Heart left ventricle (tissue), 16 donors: ENCODE data around the gene SNRNP48. TPM values are rescaled to one million over a fixed set of nuclear protein-coding genes. Genes with fewer than 3 reads are reported as not detected.

ENCODE experiments used
- ATAC-seq, 4 donors: fragments of 200-7000 bp; cut with Tn5 transposase; one replicate each; pipeline ENCODE4 v1.9.1; 2020 to 2022; ENCODE audit warnings: moderate library complexity in 4 of 4, mild to moderate bottlenecking in 3 of 4, moderate number of reproducible peaks in 1 of 4
- DNase-seq, 5 donors: peaks; one replicate each; pipeline ENCODE4 v3.0.0-alpha.2; 2020
- H3K27ac ChIP-seq, 12 donors: fragments of 200-600 bp; sonication (generic) in 4 of 12; one replicate each; pipeline versions ENCODE4 v1.5.0 to v1.8.0; 2016 to 2022; ENCODE audit warnings: mild to moderate bottlenecking in 2 of 12
- H3K27me3 ChIP-seq, 9 donors: fragments of 200-600 bp; sonication (generic) in 2 of 9; one replicate each; pipeline versions ENCODE4 v1.5.1 to v1.8.0; 2016 to 2022; ENCODE audit warnings: mild to moderate bottlenecking in 3 of 9
- H3K36me3 ChIP-seq, 9 donors: fragments of 200-600 bp; sonication (generic) in 2 of 9; one replicate each; pipeline versions ENCODE4 v1.5.0 to v1.8.0; 2018 to 2022; ENCODE audit warnings: mild to moderate bottlenecking in 2 of 9
- H3K4me1 ChIP-seq, 12 donors: fragments of 200-600 bp; sonication (generic) in 4 of 12; one replicate each; pipeline versions ENCODE4 v1.5.0 to v1.8.0; 2016 to 2022; ENCODE audit warnings: mild to moderate bottlenecking in 3 of 12
- H3K4me3 ChIP-seq, 12 donors: fragments of 200-600 bp; sonication (generic) in 4 of 12; one replicate each; pipeline versions ENCODE4 v1.5.0 to v1.8.0; 2017 to 2022; ENCODE audit warnings: mild to moderate bottlenecking in 9 of 12, moderate library complexity in 4 of 12
- H3K9me3 ChIP-seq, 12 donors: fragments of 200-600 bp; sonication (generic) in 4 of 12; one replicate each; pipeline versions ENCODE4 v1.5.0 to v1.8.0; 2016 to 2022; ENCODE audit warnings: mild to moderate bottlenecking in 1 of 12
- POLR2A ChIP-seq, 2 donors: fragments of 450-650 bp; IDR thresholded peaks; one replicate each; pipeline ENCODE4 v1.6.1; 2017; ENCODE audit warnings: antibody characterized with exemption in 2 of 2, mild to moderate bottlenecking in 2 of 2, moderate library complexity in 2 of 2
- WGBS, 4 donors: extraction: QIAGEN DNeasy Blood & Tissue Kit in 2 of 4; methylation state at CpG; one replicate each; pipeline versions ENCODE4 v1.1.5 to v1.1.7; 2013 to 2018; 5-methylcytosine and 5-hydroxymethylcytosine counted together
- intact Hi-C, 10 donors: fragments of 100-400 bp; cut with DNase I; formaldehyde crosslinking; loops; one replicate each; pipeline versions ENCODE4 v1.11.1 to v1.14.2; 2022
- polyA plus RNA-seq, 2 donors: library from polyadenylated mRNA; stranded (reverse); fragments of 200-250 nt; gene quantifications; one replicate each; pipeline ENCODE4 v1.2.3, GENCODE V29; 2013
- total RNA-seq, 9 donors: library from RNA; depleted of rRNA in 2 of 9; stranded (reverse); fragments of >200 nt in 2 of 9; fragmentation: NEBNext Ultra II Directional in 3 of 9; extraction: Animal tissue kit (Norgen Biotek cat#: 25700) in 3 of 9; gene quantifications; one replicate each; pipeline versions ENCODE4 v1.1.0 to v1.2.4, GENCODE V29; 2016 to 2023
- TF ChIP-seq, protein P1 (sequence below), 12 donors: fragments of 200-600 bp; sonication (generic) in 4 of 12; IDR thresholded peaks; one replicate each; pipeline versions ENCODE4 v1.5.0 to v1.8.0; 2018 to 2022; ENCODE audit warnings: antibody characterized with exemption in 12 of 12, mild to moderate bottlenecking in 5 of 12
- donor health status: ischemic (EF 13 %, LVEDD 7.1; RV severe dilation, severe dysfunction).
- donor health status: healthy with polysubstance abuse.
- donor health status: DM: no; HTN: yes; CAD: no.
- donor health status: DM: no; HTN: no; CAD: no.
- donor health status: ischemic (EF 25% LVEDD 6.9; RV normal size, moderate dysfunction).
- donor health status: ischemic (EF 25% LVEDD 5.7; RV mildly dilated, moderate dysfunction).
- donor health status: healthy.
- donor health status: DM: yes; HTN: yes; CAD: no.
- donor health status: ischemic (EF 35%, LVEDD 5.7; RV mildly dilated, moderate dysfunction).
- donor health status: nonischemic (EF 11% LVEDD 7.7; RV severe dilation, severe dysfunction).
- donor health status: DM: yes; HTN: yes; CAD: no.
- donor health status: PGD.
- donor health status: ischemic (EF 29% LVEDD 5.4; RV normal size, mild dysfunction).
- donor health status: nonischemic (EF 23%, LVEDD 6.1; RV moderate dilation, normal function).

Gene SNRNP48
- total and polyA plus RNA-seq, 11 donors = 8.2 to 25.8 (median 13.3) TPM

- intact Hi-C loops = loop anchor here in 1 of 10 donors (5.0 kb wide), 1 partner anchor 51 kb away; the partner anchor contains the start of gene DSP
- H3K9me3 ChIP-seq = no peaks in the 10 kb centered on the region
- H3K36me3 ChIP-seq = peaks cover 0 to 52% (median 42%) of the 10 kb centered on the region in 9 donors
- H3K27me3 ChIP-seq = no peaks in the 10 kb centered on the region
- peak overlapping the region in 7 of 12 donors; percentile 6 to 84 (median 67) for H3K27ac ChIP-seq
- ATAC-seq (no peak), DNase-seq (no peak)
- TF ChIP-seq POLR2A (IDR thresholded peaks at IDR 0.05) = no peak
- TF ChIP-seq, protein P1, sequence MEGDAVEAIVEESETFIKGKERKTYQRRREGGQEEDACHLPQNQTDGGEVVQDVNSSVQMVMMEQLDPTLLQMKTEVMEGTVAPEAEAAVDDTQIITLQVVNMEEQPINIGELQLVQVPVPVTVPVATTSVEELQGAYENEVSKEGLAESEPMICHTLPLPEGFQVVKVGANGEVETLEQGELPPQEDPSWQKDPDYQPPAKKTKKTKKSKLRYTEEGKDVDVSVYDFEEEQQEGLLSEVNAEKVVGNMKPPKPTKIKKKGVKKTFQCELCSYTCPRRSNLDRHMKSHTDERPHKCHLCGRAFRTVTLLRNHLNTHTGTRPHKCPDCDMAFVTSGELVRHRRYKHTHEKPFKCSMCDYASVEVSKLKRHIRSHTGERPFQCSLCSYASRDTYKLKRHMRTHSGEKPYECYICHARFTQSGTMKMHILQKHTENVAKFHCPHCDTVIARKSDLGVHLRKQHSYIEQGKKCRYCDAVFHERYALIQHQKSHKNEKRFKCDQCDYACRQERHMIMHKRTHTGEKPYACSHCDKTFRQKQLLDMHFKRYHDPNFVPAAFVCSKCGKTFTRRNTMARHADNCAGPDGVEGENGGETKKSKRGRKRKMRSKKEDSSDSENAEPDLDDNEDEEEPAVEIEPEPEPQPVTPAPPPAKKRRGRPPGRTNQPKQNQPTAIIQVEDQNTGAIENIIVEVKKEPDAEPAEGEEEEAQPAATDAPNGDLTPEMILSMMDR (IDR thresholded peaks at IDR 0.05) = no peak
- peaks cover 3 to 55% (median 33%) of the 10 kb centered on the region in 12 donors for H3K4me1 ChIP-seq
- no peak overlapping the region for H3K4me3 ChIP-seq
- 60 to 94% (median 76%) methylated on average over 1 of the region's 1 CpG for WGBS, 4 donors
Measured at GRCh38 chr6:7593229-7593628, 3.2 kb downstream of the SNRNP48 start.

DNA sequence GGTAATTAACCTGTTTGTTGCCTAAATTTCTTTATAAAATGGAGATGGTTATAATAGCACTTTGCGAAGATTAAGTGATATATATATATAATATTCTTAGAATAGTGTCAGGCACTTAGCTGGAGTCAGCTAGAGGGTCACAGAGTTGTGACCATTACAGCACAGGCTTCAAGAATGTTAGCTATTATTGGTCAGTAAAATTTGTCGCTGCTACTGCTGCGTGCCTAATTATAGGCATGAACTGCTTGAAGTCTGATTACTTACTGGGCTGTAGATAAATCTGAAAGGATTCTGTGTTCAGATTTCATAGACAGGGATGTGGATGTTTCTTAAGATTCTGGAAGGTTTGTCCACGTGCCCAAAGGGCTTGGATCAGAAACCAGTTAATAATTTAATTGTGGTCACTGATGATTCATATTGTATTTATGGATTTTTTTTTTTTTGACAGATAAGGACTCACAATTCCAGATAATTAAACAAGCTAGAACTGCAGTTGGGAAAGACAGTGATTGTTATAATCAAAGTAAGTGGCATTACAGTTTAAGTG is 4.7 kb downstream of the SNRNP48 start:
- H3K27ac ChIP-seq = peak overlapping the region in 10 of 12 donors; percentile 46 to 84 (median 68)

DNA sequence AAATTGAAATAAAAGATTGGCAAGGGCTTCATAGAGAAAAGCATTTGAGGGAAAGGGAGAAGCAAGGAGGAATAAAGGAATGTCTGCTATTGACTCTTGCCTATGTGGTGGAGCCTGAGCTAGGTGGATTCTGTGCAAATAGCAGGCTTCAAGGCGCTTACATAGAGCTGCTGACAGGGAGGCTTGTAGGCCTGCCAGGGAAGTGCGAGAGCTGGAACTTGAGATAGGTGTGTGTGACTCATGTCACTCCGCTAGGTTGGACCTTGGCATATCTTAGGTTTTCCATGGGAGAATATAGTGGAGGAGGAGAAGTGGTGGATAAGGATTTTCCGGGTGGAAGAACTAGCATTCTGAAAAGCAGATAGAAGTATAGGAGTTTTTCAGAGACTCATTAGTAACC is 14.0 kb downstream of the SNRNP48 start:
- WGBS, 4 donors = 47 to 60% (median 47%) methylated on average over 4 of the region's 4 CpGs
- Histone ChIP-seq H3K27ac (peak overlapping the region in 4 of 12 donors; percentile 10 to 60 (median 24)), H3K4me3 (no peak overlapping the region), H3K4me1 (peaks cover 0 to 14% (median 1%) of the 10 kb centered on the region in 12 donors), H3K36me3 (peaks cover 0 to 100% (median 97%) of the 10 kb centered on the region in 9 donors), H3K27me3 (no peaks in the 10 kb centered on the region), H3K9me3 (no peaks in the 10 kb centered on the region)
- peak; percentile 80 to 99 (median 96) for ATAC-seq
- TF ChIP-seq, protein P1 (IDR thresholded peaks at IDR 0.05) = no peak
- no peak for TF ChIP-seq POLR2A (IDR thresholded peaks at IDR 0.05)
- peak in 4 of 5 donors; percentile 32 to 78 (median 52) for DNase-seq
- intact Hi-C loops = loop anchor here in 1 of 10 donors (5.0 kb wide), 1 partner anchor 182 kb away; no protein-coding TSS in a partner anchor

More for the DNA sequence above, 4.7 kb downstream of the SNRNP48 start:
- intact Hi-C loops = loop anchor here in 1 of 10 donors (5.0 kb wide), 1 partner anchor 52 kb away; the partner anchor contains the start of gene DSP
- peaks cover 0 to 49% (median 24%) of the 10 kb centered on the region in 12 donors for H3K4me1 ChIP-seq
- peaks cover 0 to 67% (median 56%) of the 10 kb centered on the region in 9 donors for H3K36me3 ChIP-seq
- no peak overlapping the region for H3K4me3 ChIP-seq
- TF ChIP-seq, protein P1 (IDR thresholded peaks at IDR 0.05) = no peak
- TF ChIP-seq POLR2A (IDR thresholded peaks at IDR 0.05) = no peak
- no peaks in the 10 kb centered on the region for H3K9me3 ChIP-seq
- H3K27me3 ChIP-seq = no peaks in the 10 kb centered on the region
- ATAC-seq (peak in 3 of 4 donors; percentile 27 to 43 (median 40)), DNase-seq (no peak)
- WGBS, 4 donors = 49 to 60% (median 51%) methylated on average over 4 of the region's 4 CpGs

DNA sequence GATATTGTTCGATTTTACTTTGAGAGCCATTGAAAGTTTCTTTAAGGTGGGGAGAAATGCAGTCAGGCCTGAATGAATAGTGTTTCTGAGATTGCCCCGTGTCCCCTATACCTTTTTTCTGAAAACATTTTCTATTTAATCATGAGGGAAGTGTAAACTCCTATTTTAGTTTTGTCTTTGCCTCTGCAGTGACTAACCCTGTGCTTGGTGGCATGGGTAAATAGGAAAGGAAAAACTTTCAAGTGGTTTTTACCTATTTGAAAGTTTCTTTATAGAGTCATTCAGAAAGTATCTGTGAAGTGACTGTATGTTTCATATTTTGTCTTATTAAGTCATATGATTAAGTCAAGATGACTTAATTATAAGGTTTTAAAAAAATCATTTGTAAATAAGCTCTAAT is 14.5 kb downstream of the SNRNP48 start:
- H3K27ac ChIP-seq = peak overlapping the region in 4 of 12 donors; percentile 10 to 60 (median 24)
- TF ChIP-seq, protein P1 (IDR thresholded peaks at IDR 0.05) = no peak
- TF ChIP-seq POLR2A (IDR thresholded peaks at IDR 0.05) = no peak
- 88 to 90% (median 89%) methylated on average over 2 of the region's 2 CpGs for WGBS, 4 donors
- peaks cover 0 to 100% (median 98%) of the 10 kb centered on the region in 9 donors for H3K36me3 ChIP-seq
- no peak overlapping the region for H3K4me3 ChIP-seq
- DNase-seq = no peak
- H3K4me1 ChIP-seq = peaks cover 0 to 14% (median 1%) of the 10 kb centered on the region in 12 donors
- intact Hi-C loops = loop anchor here in 1 of 10 donors (5.0 kb wide), 1 partner anchor 182 kb away; no protein-coding TSS in a partner anchor
- no peak for ATAC-seq
- H3K9me3 ChIP-seq = no peaks in the 10 kb centered on the region
- no peaks in the 10 kb centered on the region for H3K27me3 ChIP-seq
